Liver (tissue), 3 donors: ENCODE measurements around the gene PCTP.

Experiments
- CTCF ChIP-seq: fragments of 150-350 bp; IDR thresholded peaks from 2 replicates; pipeline ENCODE4 v1.5.1; 2017; ENCODE audit warnings: improper control_type of control experiment, low read depth, low read length; ENCODE audit not compliant: missing input control
- EGR1 ChIP-seq, 2 donors: IDR thresholded peaks; 2 replicates each; pipeline ENCODE4 v1.6.1; 2016 to 2018; ENCODE audit warnings: antibody characterized with exemption in 2 of 2, low read depth in 2 of 2
- FOXA1 ChIP-seq: IDR thresholded peaks from 2 replicates; pipeline ENCODE4 v1.6.1; 2016; ENCODE audit warnings: antibody characterized with exemption
- GABPA ChIP-seq, 2 donors: IDR thresholded peaks in 1 of 2; conservative IDR thresholded peaks in 1 of 2; 2 replicates each; pipeline ENCODE4 v1.6.1; 2016; ENCODE audit warnings: antibody characterized with exemption in 2 of 2, mild to moderate bottlenecking in 1 of 2, moderate library complexity in 1 of 2
- HNF4A ChIP-seq, 2 donors: conservative IDR thresholded peaks; 2 replicates each; pipeline ENCODE4 v1.6.1; 2016; ENCODE audit warnings: antibody characterized with exemption in 2 of 2, mild to moderate bottlenecking in 2 of 2
- JUND ChIP-seq, 2 donors: IDR thresholded peaks; 2 replicates each; pipeline ENCODE4 v1.6.1; 2016; ENCODE audit warnings: antibody characterized with exemption in 2 of 2
- NR2F2 ChIP-seq: IDR thresholded peaks from 2 replicates; pipeline ENCODE4 v1.6.1; 2016; ENCODE audit warnings: antibody characterized with exemption
- RAD21 ChIP-seq, 2 donors: IDR thresholded peaks; 2 replicates each; pipeline ENCODE4 v1.6.1; 2016; ENCODE audit warnings: antibody characterized with exemption in 2 of 2, mild to moderate bottlenecking in 2 of 2
- TAF1 ChIP-seq: conservative IDR thresholded peaks from 2 replicates; pipeline ENCODE4 v1.6.1; 2016; ENCODE audit warnings: antibody characterized with exemption, mild to moderate bottlenecking
- YY1 ChIP-seq: IDR thresholded peaks from 2 replicates; pipeline ENCODE4 v1.6.1; 2016; ENCODE audit warnings: antibody characterized with exemption, mild to moderate bottlenecking
- ZBTB33 ChIP-seq: IDR thresholded peaks from 2 replicates; pipeline ENCODE4 v1.6.1; 2016; ENCODE audit warnings: antibody characterized with exemption
- TF ChIP-seq, protein P1 (sequence below): IDR thresholded peaks from 2 replicates; pipeline ENCODE4 v1.6.1; 2016; ENCODE audit warnings: antibody characterized with exemption
- TF ChIP-seq, protein P2 (sequence below): IDR thresholded peaks from 2 replicates; pipeline ENCODE4 v1.6.1; 2016; ENCODE audit warnings: antibody characterized with exemption, mild to moderate bottlenecking
- TF ChIP-seq, protein P3 (sequence below): IDR thresholded peaks from 2 replicates; pipeline ENCODE4 v1.6.1; 2016; ENCODE audit warnings: antibody characterized with exemption
- donor health status: healthy.
- donor health status: healthy.

DNA sequence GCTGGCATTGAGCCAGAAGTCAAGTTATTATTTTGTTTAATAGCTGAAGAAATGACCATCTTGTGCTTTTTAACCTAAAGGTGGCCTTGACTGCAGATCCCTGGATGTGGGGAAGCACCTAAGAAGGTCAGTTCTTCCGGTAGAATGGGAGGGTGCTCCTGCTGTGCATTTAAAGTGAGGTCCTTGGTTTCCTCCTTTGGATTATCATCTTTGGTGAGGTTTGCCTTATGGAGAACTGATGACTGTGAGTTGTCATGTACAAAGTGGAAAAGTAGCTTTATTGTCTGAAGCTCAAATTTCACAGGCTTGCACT, 66.5 kb downstream of the PCTP start:
- TF ChIP-seq, protein P1, sequence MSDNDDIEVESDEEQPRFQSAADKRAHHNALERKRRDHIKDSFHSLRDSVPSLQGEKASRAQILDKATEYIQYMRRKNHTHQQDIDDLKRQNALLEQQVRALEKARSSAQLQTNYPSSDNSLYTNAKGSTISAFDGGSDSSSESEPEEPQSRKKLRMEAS = no peak
- TF ChIP-seq CTCF = no peak
- TF ChIP-seq TAF1 = no peak
- TF ChIP-seq, protein P2, sequence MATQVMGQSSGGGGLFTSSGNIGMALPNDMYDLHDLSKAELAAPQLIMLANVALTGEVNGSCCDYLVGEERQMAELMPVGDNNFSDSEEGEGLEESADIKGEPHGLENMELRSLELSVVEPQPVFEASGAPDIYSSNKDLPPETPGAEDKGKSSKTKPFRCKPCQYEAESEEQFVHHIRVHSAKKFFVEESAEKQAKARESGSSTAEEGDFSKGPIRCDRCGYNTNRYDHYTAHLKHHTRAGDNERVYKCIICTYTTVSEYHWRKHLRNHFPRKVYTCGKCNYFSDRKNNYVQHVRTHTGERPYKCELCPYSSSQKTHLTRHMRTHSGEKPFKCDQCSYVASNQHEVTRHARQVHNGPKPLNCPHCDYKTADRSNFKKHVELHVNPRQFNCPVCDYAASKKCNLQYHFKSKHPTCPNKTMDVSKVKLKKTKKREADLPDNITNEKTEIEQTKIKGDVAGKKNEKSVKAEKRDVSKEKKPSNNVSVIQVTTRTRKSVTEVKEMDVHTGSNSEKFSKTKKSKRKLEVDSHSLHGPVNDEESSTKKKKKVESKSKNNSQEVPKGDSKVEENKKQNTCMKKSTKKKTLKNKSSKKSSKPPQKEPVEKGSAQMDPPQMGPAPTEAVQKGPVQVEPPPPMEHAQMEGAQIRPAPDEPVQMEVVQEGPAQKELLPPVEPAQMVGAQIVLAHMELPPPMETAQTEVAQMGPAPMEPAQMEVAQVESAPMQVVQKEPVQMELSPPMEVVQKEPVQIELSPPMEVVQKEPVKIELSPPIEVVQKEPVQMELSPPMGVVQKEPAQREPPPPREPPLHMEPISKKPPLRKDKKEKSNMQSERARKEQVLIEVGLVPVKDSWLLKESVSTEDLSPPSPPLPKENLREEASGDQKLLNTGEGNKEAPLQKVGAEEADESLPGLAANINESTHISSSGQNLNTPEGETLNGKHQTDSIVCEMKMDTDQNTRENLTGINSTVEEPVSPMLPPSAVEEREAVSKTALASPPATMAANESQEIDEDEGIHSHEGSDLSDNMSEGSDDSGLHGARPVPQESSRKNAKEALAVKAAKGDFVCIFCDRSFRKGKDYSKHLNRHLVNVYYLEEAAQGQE = no peak
- no peak for TF ChIP-seq GABPA (IDR thresholded peaks at IDR 0.05 in 1 of 2, conservative IDR thresholded peaks at IDR 0.05 in 1 of 2)
- TF ChIP-seq, protein P3, sequence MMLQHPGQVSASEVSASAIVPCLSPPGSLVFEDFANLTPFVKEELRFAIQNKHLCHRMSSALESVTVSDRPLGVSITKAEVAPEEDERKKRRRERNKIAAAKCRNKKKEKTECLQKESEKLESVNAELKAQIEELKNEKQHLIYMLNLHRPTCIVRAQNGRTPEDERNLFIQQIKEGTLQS = no peak
- no peak for TF ChIP-seq ZBTB33
- no peak for TF ChIP-seq NR2F2
- TF ChIP-seq EGR1 (IDR thresholded peaks at IDR 0.05; ENCODE audit: low read depth in 2 of 2) = no peak
- TF ChIP-seq RAD21 (IDR thresholded peaks at IDR 0.05) = no peak
- TF ChIP-seq FOXA1 = no peak
- TF ChIP-seq YY1 = no peak
- TF ChIP-seq JUND (IDR thresholded peaks at IDR 0.05) = no peak
- TF ChIP-seq HNF4A (conservative IDR thresholded peaks at IDR 0.05) = no peak
